K562 (cell line): ENCODE results near the gene OST4. TPM values are rescaled to one million over a fixed set of nuclear protein-coding genes. Genes with fewer than 3 reads are reported as not detected.

Source experiments
- ARID1B ChIP-seq: fragments of 450-650 bp; IDR thresholded peaks from 2 replicates; pipeline ENCODE4 v1.6.1; 2016; ENCODE audit warnings: antibody characterized with exemption, mild to moderate bottlenecking, inconsistent platforms
- CBFA2T3 ChIP-seq: fragments of 450-650 bp; IDR thresholded peaks from 2 replicates; pipeline ENCODE4 v1.6.1; 2017
- CREM ChIP-seq: IDR thresholded peaks from 2 replicates; pipeline ENCODE4 v1.6.1; 2014; ENCODE audit warnings: antibody characterized with exemption, low read depth
- CTCFL ChIP-seq: IDR thresholded peaks from 2 replicates; pipeline ENCODE4 v1.6.1; 2011; ENCODE audit warnings: borderline replicate concordance, low read depth, mild to moderate bottlenecking, moderate library complexity, low read length; ENCODE audit not compliant: insufficient read depth, poor library complexity, severe bottlenecking
- ETS2 ChIP-seq: IDR thresholded peaks from 2 replicates; pipeline ENCODE4 v1.6.1; 2016; ENCODE audit warnings: borderline replicate concordance, missing genetic modification characterization, mild to moderate bottlenecking, moderate library complexity, missing compliant biosample characterization; ENCODE audit not compliant: poor library complexity, severe bottlenecking
- GMEB1 ChIP-seq: fragments of 250-450 bp; sonication (Bioruptor Pico); IDR thresholded peaks from 2 replicates; pipeline ENCODE4 v1.4.0; 2020; ENCODE audit warnings: mild to moderate bottlenecking
- KAT7 ChIP-seq: sonication (generic); formaldehyde crosslinking; IDR thresholded peaks from 2 replicates; pipeline ENCODE4 v1.8.0; 2022; ENCODE audit warnings: missing genetic modification reagents, mild to moderate bottlenecking, borderline replicate concordance
- NFIX ChIP-seq: fragments of 250-450 bp; sonication (Bioruptor Pico); IDR thresholded peaks from 2 replicates; pipeline ENCODE4 v1.4.0; 2020; ENCODE audit warnings: low read depth, mild to moderate bottlenecking, moderate library complexity
- NRF1 ChIP-seq, 2 experiments: fragments of 450-650 bp; IDR thresholded peaks in 1 of 2; conservative IDR thresholded peaks in 1 of 2; 2 replicates each; pipeline ENCODE4 v1.6.1; 2014; ENCODE audit warnings: mild to moderate bottlenecking in 2 of 2
- POLR3G ChIP-seq: IDR thresholded peaks from 2 replicates; pipeline ENCODE4 v1.6.1; 2011; ENCODE audit not compliant: insufficient read length, insufficient replicate concordance; ENCODE audit errors: extremely low read depth
- POU5F1 ChIP-seq: fragments of 150-350 bp; IDR thresholded peaks from 2 replicates; pipeline ENCODE4 v1.6.1; 2014; ENCODE audit warnings: borderline replicate concordance, low read length, low read depth, mild to moderate bottlenecking; ENCODE audit not compliant: partially characterized antibody
- PPARD ChIP-seq: fragments of 250-450 bp; sonication (Bioruptor Pico); IDR thresholded peaks from 2 replicates; pipeline ENCODE4 v1.8.0; 2022; ENCODE audit warnings: inconsistent platforms, mild to moderate bottlenecking, moderate library complexity
- PRPF4 ChIP-seq: fragments of 200-400 bp; formaldehyde crosslinking; IDR thresholded peaks from one replicate; pipeline ENCODE4 v1.6.1; 2017; ENCODE audit warnings: low read length, low read depth, mild to moderate bottlenecking; ENCODE audit not compliant: insufficient read depth, poor library complexity, severe bottlenecking
- SOX6 ChIP-seq: fragments of 450-650 bp; IDR thresholded peaks from 2 replicates; pipeline ENCODE4 v1.6.1; 2014; ENCODE audit warnings: mild to moderate bottlenecking
- THAP7 ChIP-seq: fragments of 250-450 bp; sonication (Bioruptor Pico); IDR thresholded peaks from 2 replicates; pipeline ENCODE4 v1.5.0; 2021
- ZNF324 ChIP-seq: fragments of 250-450 bp; sonication (Bioruptor Pico); IDR thresholded peaks from 2 replicates; pipeline ENCODE4 v1.4.0; 2020; ENCODE audit warnings: mild to moderate bottlenecking
- ZNF384 ChIP-seq: IDR thresholded peaks from 2 replicates; pipeline ENCODE4 v1.6.1; 2012; ENCODE audit warnings: low read depth, low read length, improper control_type of control experiment
- ZNF398 ChIP-seq: fragments of 250-450 bp; sonication (Bioruptor Pico); IDR thresholded peaks from 2 replicates; pipeline ENCODE4 v1.8.0; 2021; ENCODE audit warnings: moderate library complexity, mild to moderate bottlenecking, inconsistent platforms
- ZNF57 ChIP-seq: fragments of 450-650 bp; formaldehyde crosslinking; IDR thresholded peaks from 2 replicates; pipeline ENCODE4 v1.4.0; 2020; ENCODE audit warnings: mild to moderate bottlenecking, moderate library complexity
- polyA plus RNA-seq, 8 experiments: library from polyadenylated mRNA; depleted of rRNA in 4 of 8; stranded (reverse) in 5 of 8; unstranded in 3 of 8; fragments of >200 nt; fragmentation: Nextera tagmentation in 2 of 8; fragmentation: Illumina TruSeq in 1 of 8; extraction: Ambion mirVana in 2 of 8; extraction: Trizol in 1 of 8; gene quantifications; 2 replicates each; pipeline versions ENCODE4 v1.2.1 to v1.2.3, GENCODE V29; 2011 to 2014; ENCODE audit warnings: inconsistent platforms in 1 of 8, missing spikeins in 1 of 8
- total RNA-seq, 7 experiments: library from RNA; depleted of rRNA in 6 of 7; stranded (reverse); fragments of >200 nt in 6 of 7; fragmentation: Illumina TruSeq in 2 of 7; extraction: Trizol in 2 of 7; gene quantifications; 2 replicates each; pipeline versions ENCODE4 v1.2.1 to v1.2.3, GENCODE V29; 2011 to 2021; ENCODE audit warnings: low replicate concordance in 1 of 7

The OST4 gene
- total and polyA plus RNA-seq, 9 of the 15 experiments (the other 6 are each of a cell fraction or from before 2014, with no cell fraction given), result 186 to 1,155 (median 355) TPM

- TF ChIP-seq GMEB1 (CRISPR knock-in tag) (peak; percentile 50), ZNF57 (CRISPR knock-in tag) (no peak), PPARD (CRISPR knock-in tag) (no peak), CREM (peak; percentile 67), PRPF4 (no peak), ETS2 (tag) (no peak), CTCFL (no peak), THAP7 (CRISPR knock-in tag) (no peak; the same call in 1 of the 2 replicates), ZNF324 (CRISPR knock-in tag) (no peak), NFIX (no peak), NRF1 (conservative IDR thresholded peaks at IDR 0.05 in 1 of 2, IDR thresholded peaks at IDR 0.05 in 1 of 2) (peak; percentile 52 to 57), CBFA2T3 (no peak), KAT7 (peak; percentile 91; the same call in 1 of the 2 replicates), ARID1B (no peak), ZNF384 (no peak), ZNF398 (CRISPR knock-in tag) (no peak), SOX6 (peak; percentile 14), POU5F1 (no peak), POLR3G (peak; percentile 57)
These were observed 20.2 kb downstream of the OST4 start, which contains the start of gene AGBL5 (continued) for GRCh38 chr2:27050996-27051901.
